Measurements from ENCODE around the gene NIPBL. TPM values are rescaled to one million over a fixed set of nuclear protein-coding genes. Genes with fewer than 3 reads are reported as not detected.

Gene NIPBL
- total and polyA plus RNA-seq, 10 of the 15 experiments (the other 5 are each of a cell fraction or from before 2014, with no cell fraction given): 10.4 to 50.4 (median 20.2) TPM

DNA sequence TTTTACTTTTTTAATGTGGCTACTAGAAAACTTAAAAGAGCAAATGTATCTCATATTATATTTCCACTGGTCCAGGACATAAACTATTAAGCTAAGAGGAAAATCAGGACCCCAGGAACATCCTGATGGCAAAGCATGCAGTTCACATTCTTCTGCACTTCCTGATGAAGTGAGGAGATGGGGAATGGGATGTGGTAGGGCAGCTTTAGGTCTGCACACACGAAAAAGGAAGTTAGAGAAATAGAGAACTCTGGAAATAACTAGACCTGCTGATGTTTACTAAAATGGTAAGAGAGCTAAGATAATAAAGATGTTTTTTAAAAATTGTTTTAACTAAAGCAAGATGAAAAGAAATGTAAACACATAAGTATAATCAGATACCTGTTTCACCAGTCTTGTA lies 39.7 kb upstream of the NIPBL start:
- H3K79me2 ChIP-seq (ENCODE audit: control insufficient read depth, insufficient read depth, low read length): no peaks in the 10 kb centered on the region
- no peak overlapping the region for H3K9ac ChIP-seq (ENCODE audit: control insufficient read depth, insufficient read depth, low read length)
- in situ Hi-C loops (cut with MboI): no loop called here
- intact Hi-C loops (cut with micrococcal nuclease; ENCODE audit: unreplicated experiment): no loop called here
- H3K27ac ChIP-seq (ENCODE audit: control insufficient read depth, insufficient read depth): no peak overlapping the region
- H3K4me3 ChIP-seq: no peak overlapping the region
- no peak for DNase-seq (ENCODE audit: low read depth, low spot score)
- FAIRE-seq: no peak
- H3K4me2 ChIP-seq (ENCODE audit: control insufficient read depth, insufficient read depth): no peak overlapping the region
- no peaks in the 10 kb centered on the region for H3K4me1 ChIP-seq (ENCODE audit: control insufficient read depth, insufficient read depth, low read length)
- no peaks in the 10 kb centered on the region for H3K9me3 ChIP-seq (replicated peaks; ENCODE audit: control insufficient read depth, insufficient read depth, low read length)
- CTCF ChIA-PET: interaction anchor here (1.2 kb wide), 1 partner anchor 31 kb away, joined by 3 read pairs; no protein-coding TSS in a partner anchor
- 0% methylated on average over 1 of the region's 1 CpG for WGBS (ENCODE audit: insufficient coverage, insufficient replicate concordance, low lambda C conversion rate, missing lambda C conversion rate)
- H3K36me3 ChIP-seq (ENCODE audit: control insufficient read depth in 2 of 2, insufficient read depth in 2 of 2, low read length in 1 of 2): no peaks in the 10 kb centered on the region
- POLR2A ChIA-PET: no interaction called here
- H4K20me1 ChIP-seq (ENCODE audit: control insufficient read depth, insufficient read depth): no peaks in the 10 kb centered on the region
- H2AFZ ChIP-seq (ENCODE audit: control insufficient read depth, low read depth, low read length): no peak overlapping the region
- H3K27me3 ChIP-seq (replicated peaks in 1 of 2; ENCODE audit: control insufficient read depth in 2 of 2, insufficient read depth in 2 of 2, low read length in 1 of 2): no peaks in the 10 kb centered on the region; a peak in 1 of 4 replicates
- no peak for ATAC-seq
- SMC1A ChIA-PET (ENCODE audit: uncharacterized antibody, unreplicated experiment): no interaction called here
- RAD21 ChIA-PET (ENCODE audit: unreplicated experiment): no interaction called here
- TF ChIP-seq TBL1XR1 (IDR thresholded peaks at IDR 0.05; ENCODE audit: low read depth, low read length) (no peak), TCF3 (IDR thresholded peaks at IDR 0.05; ENCODE audit: borderline replicate concordance, insufficient read depth, low read depth, low read length) (no peak), EED (IDR thresholded peaks at IDR 0.05; ENCODE audit: low read depth) (no peak), ZNF207 (IDR thresholded peaks at IDR 0.05; ENCODE audit: borderline replicate concordance) (no peak), CHD4 (IDR thresholded peaks at IDR 0.05) (no peak), LARP7 (IDR thresholded peaks at IDR 0.05) (no peak), CBX5 (IDR thresholded peaks at IDR 0.05; ENCODE audit: low read depth) (no peak)
- TF ChIP-seq, protein P1, sequence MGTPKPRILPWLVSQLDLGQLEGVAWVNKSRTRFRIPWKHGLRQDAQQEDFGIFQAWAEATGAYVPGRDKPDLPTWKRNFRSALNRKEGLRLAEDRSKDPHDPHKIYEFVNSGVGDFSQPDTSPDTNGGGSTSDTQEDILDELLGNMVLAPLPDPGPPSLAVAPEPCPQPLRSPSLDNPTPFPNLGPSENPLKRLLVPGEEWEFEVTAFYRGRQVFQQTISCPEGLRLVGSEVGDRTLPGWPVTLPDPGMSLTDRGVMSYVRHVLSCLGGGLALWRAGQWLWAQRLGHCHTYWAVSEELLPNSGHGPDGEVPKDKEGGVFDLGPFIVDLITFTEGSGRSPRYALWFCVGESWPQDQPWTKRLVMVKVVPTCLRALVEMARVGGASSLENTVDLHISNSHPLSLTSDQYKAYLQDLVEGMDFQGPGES (IDR thresholded peaks at IDR 0.05): no peak
- TF ChIP-seq, protein P2, sequence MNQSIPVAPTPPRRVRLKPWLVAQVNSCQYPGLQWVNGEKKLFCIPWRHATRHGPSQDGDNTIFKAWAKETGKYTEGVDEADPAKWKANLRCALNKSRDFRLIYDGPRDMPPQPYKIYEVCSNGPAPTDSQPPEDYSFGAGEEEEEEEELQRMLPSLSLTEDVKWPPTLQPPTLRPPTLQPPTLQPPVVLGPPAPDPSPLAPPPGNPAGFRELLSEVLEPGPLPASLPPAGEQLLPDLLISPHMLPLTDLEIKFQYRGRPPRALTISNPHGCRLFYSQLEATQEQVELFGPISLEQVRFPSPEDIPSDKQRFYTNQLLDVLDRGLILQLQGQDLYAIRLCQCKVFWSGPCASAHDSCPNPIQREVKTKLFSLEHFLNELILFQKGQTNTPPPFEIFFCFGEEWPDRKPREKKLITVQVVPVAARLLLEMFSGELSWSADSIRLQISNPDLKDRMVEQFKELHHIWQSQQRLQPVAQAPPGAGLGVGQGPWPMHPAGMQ (IDR thresholded peaks at IDR 0.05; ENCODE audit: borderline replicate concordance): no peak
- TF ChIP-seq, protein P3, sequence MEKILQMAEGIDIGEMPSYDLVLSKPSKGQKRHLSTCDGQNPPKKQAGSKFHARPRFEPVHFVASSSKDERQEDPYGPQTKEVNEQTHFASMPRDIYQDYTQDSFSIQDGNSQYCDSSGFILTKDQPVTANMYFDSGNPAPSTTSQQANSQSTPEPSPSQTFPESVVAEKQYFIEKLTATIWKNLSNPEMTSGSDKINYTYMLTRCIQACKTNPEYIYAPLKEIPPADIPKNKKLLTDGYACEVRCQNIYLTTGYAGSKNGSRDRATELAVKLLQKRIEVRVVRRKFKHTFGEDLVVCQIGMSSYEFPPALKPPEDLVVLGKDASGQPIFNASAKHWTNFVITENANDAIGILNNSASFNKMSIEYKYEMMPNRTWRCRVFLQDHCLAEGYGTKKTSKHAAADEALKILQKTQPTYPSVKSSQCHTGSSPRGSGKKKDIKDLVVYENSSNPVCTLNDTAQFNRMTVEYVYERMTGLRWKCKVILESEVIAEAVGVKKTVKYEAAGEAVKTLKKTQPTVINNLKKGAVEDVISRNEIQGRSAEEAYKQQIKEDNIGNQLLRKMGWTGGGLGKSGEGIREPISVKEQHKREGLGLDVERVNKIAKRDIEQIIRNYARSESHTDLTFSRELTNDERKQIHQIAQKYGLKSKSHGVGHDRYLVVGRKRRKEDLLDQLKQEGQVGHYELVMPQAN (conservative IDR thresholded peaks at IDR 0.05): no peak
- TF ChIP-seq, protein P4, sequence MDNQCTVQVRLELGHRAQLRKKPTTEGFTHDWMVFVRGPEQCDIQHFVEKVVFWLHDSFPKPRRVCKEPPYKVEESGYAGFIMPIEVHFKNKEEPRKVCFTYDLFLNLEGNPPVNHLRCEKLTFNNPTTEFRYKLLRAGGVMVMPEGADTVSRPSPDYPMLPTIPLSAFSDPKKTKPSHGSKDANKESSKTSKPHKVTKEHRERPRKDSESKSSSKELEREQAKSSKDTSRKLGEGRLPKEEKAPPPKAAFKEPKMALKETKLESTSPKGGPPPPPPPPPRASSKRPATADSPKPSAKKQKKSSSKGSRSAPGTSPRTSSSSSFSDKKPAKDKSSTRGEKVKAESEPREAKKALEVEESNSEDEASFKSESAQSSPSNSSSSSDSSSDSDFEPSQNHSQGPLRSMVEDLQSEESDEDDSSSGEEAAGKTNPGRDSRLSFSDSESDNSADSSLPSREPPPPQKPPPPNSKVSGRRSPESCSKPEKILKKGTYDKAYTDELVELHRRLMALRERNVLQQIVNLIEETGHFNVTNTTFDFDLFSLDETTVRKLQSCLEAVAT (IDR thresholded peaks at IDR 0.05): no peak
- TF ChIP-seq, protein P5, sequence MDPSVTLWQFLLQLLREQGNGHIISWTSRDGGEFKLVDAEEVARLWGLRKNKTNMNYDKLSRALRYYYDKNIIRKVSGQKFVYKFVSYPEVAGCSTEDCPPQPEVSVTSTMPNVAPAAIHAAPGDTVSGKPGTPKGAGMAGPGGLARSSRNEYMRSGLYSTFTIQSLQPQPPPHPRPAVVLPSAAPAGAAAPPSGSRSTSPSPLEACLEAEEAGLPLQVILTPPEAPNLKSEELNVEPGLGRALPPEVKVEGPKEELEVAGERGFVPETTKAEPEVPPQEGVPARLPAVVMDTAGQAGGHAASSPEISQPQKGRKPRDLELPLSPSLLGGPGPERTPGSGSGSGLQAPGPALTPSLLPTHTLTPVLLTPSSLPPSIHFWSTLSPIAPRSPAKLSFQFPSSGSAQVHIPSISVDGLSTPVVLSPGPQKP (IDR thresholded peaks at IDR 0.05; ENCODE audit: low read depth, low read length): no peak
- BruUV-seq (replicated peaks): no TSS peak
